DOHH2 (cell line): Measurements from ENCODE around the gene GTSE1.

Source experiments
- EZH2phosphoT487 ChIP-seq: fragments of 200-600 bp; sonication (generic); IDR thresholded peaks from 2 replicates; pipeline ENCODE4 v1.6.1; 2017; ENCODE audit warnings: borderline replicate concordance, mild to moderate bottlenecking, antibody characterized with exemption, low read length, moderate library complexity, mixed read lengths
- TF ChIP-seq, protein P1 (sequence below): fragments of 200-600 bp; sonication (generic); IDR thresholded peaks from one replicate; pipeline ENCODE4 v1.5.1; 2014; ENCODE audit warnings: antibody characterized with exemption, mild to moderate bottlenecking, low read depth, low read length; ENCODE audit not compliant: poor library complexity, severe bottlenecking

DNA sequence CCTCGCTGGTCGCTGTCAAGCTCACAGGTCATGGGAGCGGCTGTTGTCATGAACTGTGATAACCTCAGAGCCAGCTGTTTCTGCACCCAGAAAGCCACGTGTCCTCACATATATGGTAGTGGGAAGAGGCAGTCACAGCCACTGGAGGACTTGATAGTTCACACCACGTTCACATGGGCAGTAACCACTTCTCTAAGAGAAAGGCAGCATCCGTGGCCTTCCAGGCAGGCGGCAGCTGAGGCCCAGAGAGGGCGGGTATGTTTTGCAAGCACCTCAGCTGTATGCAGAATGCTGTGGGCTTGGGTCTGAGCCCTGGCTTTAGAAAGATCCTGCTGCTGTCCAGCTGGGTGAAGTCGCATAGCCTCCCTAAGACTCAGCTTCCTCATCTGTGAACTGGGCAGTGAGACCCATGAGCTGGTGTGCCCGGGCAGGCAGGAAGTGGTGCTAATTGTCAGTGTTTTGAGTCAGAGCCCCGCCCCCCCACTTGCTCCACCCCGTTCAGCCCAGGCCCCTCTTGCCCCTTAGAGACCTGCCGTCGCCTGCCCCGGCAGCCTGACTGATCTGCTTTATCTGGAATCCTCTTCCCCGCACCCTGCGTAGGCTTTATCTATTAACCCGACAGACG is 15.6 kb upstream of the GTSE1 start:
- TF ChIP-seq, protein P1, sequence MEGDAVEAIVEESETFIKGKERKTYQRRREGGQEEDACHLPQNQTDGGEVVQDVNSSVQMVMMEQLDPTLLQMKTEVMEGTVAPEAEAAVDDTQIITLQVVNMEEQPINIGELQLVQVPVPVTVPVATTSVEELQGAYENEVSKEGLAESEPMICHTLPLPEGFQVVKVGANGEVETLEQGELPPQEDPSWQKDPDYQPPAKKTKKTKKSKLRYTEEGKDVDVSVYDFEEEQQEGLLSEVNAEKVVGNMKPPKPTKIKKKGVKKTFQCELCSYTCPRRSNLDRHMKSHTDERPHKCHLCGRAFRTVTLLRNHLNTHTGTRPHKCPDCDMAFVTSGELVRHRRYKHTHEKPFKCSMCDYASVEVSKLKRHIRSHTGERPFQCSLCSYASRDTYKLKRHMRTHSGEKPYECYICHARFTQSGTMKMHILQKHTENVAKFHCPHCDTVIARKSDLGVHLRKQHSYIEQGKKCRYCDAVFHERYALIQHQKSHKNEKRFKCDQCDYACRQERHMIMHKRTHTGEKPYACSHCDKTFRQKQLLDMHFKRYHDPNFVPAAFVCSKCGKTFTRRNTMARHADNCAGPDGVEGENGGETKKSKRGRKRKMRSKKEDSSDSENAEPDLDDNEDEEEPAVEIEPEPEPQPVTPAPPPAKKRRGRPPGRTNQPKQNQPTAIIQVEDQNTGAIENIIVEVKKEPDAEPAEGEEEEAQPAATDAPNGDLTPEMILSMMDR: no peak
- TF ChIP-seq EZH2phosphoT487: no peak
